Measurements from ENCODE around the gene PRADC1. TPM values are rescaled to one million over a fixed set of nuclear protein-coding genes. Genes with fewer than 3 reads are reported as not detected.
"Not testable (repeated sequence)": the region's sequence is repeated elsewhere in the genome, so short reads cannot be mapped to it uniquely, and the experiment has no call there.

PRADC1 gene
- total RNA-seq, 4 donors from 2014 or later: 29.0 to 49.0 (median 33.2) TPM

DNA sequence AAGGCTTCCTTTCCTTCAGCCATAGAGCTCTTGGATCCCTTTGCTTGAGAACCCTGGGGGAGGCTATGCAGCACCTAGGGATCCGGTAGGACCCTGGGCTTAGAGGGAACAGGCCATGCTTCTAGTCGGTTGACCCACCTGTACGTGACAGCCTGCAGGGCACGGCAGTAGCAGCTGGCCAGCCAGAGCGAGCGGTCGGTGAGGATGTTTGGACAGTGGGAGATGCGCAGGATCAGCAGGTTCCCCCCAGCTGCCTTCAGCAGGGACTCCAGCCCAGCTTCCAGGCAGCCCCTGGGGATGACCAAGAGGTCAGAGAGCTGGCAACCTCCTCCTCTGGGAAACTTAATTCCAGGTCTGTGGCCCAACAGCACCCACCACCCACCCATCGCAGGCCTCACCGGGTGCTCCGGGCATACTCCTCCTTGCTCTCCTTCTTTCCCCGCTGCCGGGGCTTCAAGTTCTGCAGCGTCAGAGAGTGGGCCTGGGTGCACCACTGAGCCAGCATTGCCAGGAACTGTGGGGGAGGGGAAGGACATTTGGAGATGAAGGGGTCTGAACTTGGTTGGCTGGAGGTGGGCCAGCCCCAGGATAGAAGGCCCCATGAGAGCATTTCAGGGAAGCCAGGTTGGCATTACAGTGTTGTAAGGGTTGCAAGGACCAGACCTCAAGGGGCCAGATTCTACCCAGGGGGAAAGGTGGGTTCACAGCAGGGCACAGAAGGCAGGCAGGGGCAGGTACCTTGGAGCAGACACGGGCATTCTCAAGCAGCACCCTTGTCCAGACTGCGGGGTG lies 30.7 kb upstream of the PRADC1 start:
- no peak for TF ChIP-seq POLR2A (IDR thresholded peaks at IDR 0.05; ENCODE audit: low read depth)
- TF ChIP-seq, protein P1, sequence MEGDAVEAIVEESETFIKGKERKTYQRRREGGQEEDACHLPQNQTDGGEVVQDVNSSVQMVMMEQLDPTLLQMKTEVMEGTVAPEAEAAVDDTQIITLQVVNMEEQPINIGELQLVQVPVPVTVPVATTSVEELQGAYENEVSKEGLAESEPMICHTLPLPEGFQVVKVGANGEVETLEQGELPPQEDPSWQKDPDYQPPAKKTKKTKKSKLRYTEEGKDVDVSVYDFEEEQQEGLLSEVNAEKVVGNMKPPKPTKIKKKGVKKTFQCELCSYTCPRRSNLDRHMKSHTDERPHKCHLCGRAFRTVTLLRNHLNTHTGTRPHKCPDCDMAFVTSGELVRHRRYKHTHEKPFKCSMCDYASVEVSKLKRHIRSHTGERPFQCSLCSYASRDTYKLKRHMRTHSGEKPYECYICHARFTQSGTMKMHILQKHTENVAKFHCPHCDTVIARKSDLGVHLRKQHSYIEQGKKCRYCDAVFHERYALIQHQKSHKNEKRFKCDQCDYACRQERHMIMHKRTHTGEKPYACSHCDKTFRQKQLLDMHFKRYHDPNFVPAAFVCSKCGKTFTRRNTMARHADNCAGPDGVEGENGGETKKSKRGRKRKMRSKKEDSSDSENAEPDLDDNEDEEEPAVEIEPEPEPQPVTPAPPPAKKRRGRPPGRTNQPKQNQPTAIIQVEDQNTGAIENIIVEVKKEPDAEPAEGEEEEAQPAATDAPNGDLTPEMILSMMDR (IDR thresholded peaks at IDR 0.05): no peak
- TF ChIP-seq EP300 (IDR thresholded peaks at IDR 0.05): no peak
- TF ChIP-seq POLR2AphosphoS5 (IDR thresholded peaks at IDR 0.05): no peak
- no peak overlapping the region for H3K4me3 ChIP-seq
- no peaks in the 10 kb centered on the region for H3K9me3 ChIP-seq
- no peak overlapping the region for H3K27ac ChIP-seq (replicated peaks in 1 of 4)
- peaks cover 2 to 8% (median 4%) of the 10 kb centered on the region in 4 donors for H3K4me1 ChIP-seq
- no peak for DNase-seq (ENCODE audit: extremely low spot score)
- H3K27me3 ChIP-seq: peaks cover 1 to 39% (median 14%) of the 10 kb centered on the region in 4 donors
- intact Hi-C loops (cut with DNase I): loop anchor here (10.0 kb wide), 1 partner anchor 121 kb away; the partner anchor contains the start of gene ALMS1
- WGBS: 93% methylated on average over 7 of the region's 16 CpGs
- peaks cover 0 to 5% (median 0%) of the 10 kb centered on the region in 4 donors for H3K36me3 ChIP-seq

DNA sequence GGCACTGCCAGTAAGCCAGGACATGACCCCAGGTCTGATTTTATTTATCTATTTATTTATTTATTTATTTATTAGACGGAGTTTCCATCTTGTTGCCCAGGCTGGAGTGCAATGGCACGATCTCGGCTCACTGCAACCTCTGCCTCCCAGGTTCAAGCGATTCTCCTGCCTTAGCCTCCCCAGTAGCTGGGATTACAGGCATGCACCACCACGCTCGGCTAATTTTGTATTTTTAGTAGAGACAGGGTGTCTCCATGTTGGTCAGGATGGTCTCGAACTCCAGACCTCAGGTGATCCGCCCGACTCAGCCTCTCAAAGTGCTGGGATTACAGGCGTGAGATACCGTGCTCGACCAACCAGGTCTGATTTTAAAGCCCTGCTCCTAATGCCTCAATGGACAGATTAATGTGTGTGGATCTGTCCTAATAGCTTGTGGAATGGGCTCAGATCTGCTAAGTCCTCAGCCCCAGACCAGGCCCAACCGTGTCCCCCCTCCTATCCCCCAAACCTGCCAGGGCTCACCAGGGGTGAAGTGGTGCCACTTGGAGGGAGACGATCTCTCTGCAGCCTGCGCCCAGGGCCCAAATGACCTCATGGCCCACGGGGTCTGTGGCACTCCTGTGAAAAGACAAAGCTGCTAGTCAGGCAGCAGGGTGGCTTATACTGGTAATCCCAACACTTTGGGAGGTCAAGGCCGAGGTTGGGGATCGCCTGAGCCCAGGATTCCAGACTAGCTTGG lies 29.8 kb upstream of the PRADC1 start:
- not testable (repeated sequence) for H3K4me3 ChIP-seq; H3K4me1 ChIP-seq; DNase-seq (ENCODE audit: extremely low spot score); H3K9me3 ChIP-seq; H3K27ac ChIP-seq (replicated peaks in 1 of 4)
- intact Hi-C loops (cut with DNase I): loop anchor here (10.0 kb wide), 1 partner anchor 122 kb away; the partner anchor contains the start of gene ALMS1
- H3K27me3 ChIP-seq: peaks cover 0 to 30% (median 5%) of the 10 kb centered on the region in 4 donors
- H3K36me3 ChIP-seq: peaks cover 0 to 11% (median 2%) of the 10 kb centered on the region in 4 donors
- 91% methylated on average over 15 of the region's 18 CpGs for WGBS

DNA sequence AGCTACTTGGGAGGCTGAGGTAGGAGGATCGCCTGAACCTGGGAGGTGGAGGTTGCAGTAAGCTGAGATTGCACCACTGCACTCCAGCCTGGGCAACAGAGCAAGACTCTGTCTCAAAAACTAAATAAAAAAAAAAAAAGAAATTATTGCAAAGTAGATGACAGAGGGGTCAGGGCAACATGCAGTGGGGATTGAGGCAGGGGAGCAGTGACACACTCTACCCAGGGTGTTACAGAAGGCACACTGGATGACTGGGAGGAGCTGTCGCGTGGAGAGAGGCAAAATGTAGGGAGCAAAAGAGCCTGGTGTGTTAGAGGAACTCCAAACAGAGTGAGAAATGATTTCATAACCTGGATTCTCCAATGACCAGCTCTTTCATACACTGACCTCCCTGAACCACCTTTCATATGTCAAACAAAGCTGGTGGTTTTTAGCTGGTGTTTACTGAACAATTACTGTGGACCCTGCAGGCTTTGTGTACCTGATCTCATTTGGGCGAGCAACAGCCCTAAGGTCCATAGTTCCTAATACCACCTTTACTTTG lies 29.1 kb upstream of the PRADC1 start:
- Histone ChIP-seq H3K36me3 (peaks cover 0 to 11% (median 2%) of the 10 kb centered on the region in 4 donors), H3K4me3 (no peak overlapping the region), H3K27ac (replicated peaks in 1 of 4) (no peak overlapping the region), H3K9me3 (no peaks in the 10 kb centered on the region), H3K4me1 (peaks cover 0 to 2% (median 0%) of the 10 kb centered on the region in 4 donors), H3K27me3 (peaks cover 0 to 24% (median under 1%) of the 10 kb centered on the region in 4 donors)
- no peak for DNase-seq (ENCODE audit: extremely low spot score)
- intact Hi-C loops (cut with DNase I): loop anchor here (10.0 kb wide), 1 partner anchor 123 kb away; the partner anchor contains the start of gene ALMS1
- no peak for TF ChIP-seq POLR2AphosphoS5 (IDR thresholded peaks at IDR 0.05)
- TF ChIP-seq, protein P1 (IDR thresholded peaks at IDR 0.05): no peak
- no peak for TF ChIP-seq POLR2A (IDR thresholded peaks at IDR 0.05; ENCODE audit: low read depth)
- no peak for TF ChIP-seq EP300 (IDR thresholded peaks at IDR 0.05)
- WGBS: 96% methylated on average over 4 of the region's 4 CpGs

DNA sequence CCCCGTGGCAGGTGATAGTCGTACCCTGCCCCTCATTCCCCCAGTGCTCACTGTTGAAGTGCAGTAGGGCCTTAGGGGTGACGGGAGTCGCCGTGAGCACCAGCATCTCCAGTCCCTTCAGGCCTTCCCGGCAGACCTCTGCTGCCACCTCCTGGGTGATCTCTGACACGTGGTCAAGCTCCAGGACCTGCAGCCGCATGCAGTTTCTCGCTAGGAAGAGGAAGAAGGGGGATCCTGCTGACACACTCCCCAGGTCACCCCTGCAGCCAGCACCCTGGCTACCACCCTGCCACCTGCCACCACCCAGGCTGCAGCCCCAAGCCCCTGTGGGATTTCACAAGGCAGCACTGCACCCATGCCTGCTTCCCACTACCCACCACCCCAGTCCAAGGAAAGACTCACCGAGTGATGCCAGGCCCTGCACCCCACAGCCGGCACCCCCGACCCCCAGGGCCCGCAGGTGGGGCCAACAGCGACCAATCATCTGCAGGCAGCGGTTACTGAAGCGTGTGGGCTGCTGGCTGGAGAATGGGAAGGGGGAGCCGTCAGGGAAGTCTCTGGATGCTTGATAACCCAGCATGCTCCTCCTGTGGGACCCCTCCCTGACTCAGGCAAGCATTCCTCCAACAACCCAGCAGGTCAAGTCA lies 27.4 kb upstream of the PRADC1 start:
- H3K4me1 ChIP-seq: peaks cover 0 to 2% (median 0%) of the 10 kb centered on the region in 4 donors
- H3K36me3 ChIP-seq: peaks cover 0 to 11% (median 2%) of the 10 kb centered on the region in 4 donors
- intact Hi-C loops (cut with DNase I): loop anchor here (10.0 kb wide), 1 partner anchor 124 kb away; the partner anchor contains the start of gene ALMS1
- 28% methylated on average over 6 of the region's 17 CpGs for WGBS
- H3K27ac ChIP-seq (replicated peaks in 1 of 4): no peak overlapping the region
- peaks cover 0 to 6% (median 0%) of the 10 kb centered on the region in 4 donors for H3K27me3 ChIP-seq
- DNase-seq (ENCODE audit: extremely low spot score): no peak
- H3K9me3 ChIP-seq: no peaks in the 10 kb centered on the region
- TF ChIP-seq, protein P1 (IDR thresholded peaks at IDR 0.05): peak in 1 of 3 experiments; percentile 32
- no peak for TF ChIP-seq POLR2A (IDR thresholded peaks at IDR 0.05; ENCODE audit: low read depth)
- no peak for TF ChIP-seq POLR2AphosphoS5 (IDR thresholded peaks at IDR 0.05)
- no peak overlapping the region for H3K4me3 ChIP-seq

Measured in esophagus muscularis mucosa (tissue), 4 donors.